H1 (cell line): ENCODE data around the gene RPLP2. TPM values are rescaled to one million over a fixed set of nuclear protein-coding genes. Genes with fewer than 3 reads are reported as not detected.

Experiments
- GTF2F1 ChIP-seq: IDR thresholded peaks from 2 replicates; pipeline ENCODE4 v1.6.1; 2012; ENCODE audit warnings: low read depth, low read length, improper control_type of control experiment, borderline replicate concordance
- KDM4A ChIP-seq: IDR thresholded peaks from one replicate; pipeline ENCODE4 v1.7.1; 2012; ENCODE audit warnings: low read depth, mild to moderate bottlenecking, moderate library complexity, low read length, inconsistent platforms; ENCODE audit not compliant: severe bottlenecking
- polyA plus RNA-seq, 7 experiments: library from polyadenylated mRNA; depleted of rRNA in 3 of 7; stranded (reverse) in 5 of 7; unstranded in 2 of 7; fragments of >200 nt in 5 of 7; fragments of 200-250 nt in 2 of 7; gene quantifications; 1 replicate in 5 of 7; 2 replicates in 1 of 7; 4 replicates in 1 of 7; pipeline versions ENCODE4 v1.2.1 to v1.2.3, GENCODE V29; 2011 to 2013; ENCODE audit warnings: missing spikeins in 2 of 7, mixed read lengths in 2 of 7
- total RNA-seq: library from RNA; stranded (reverse); fragmentation: NEBNext Ultra II Directional; extraction: Animal tissue kit (Norgen Biotek cat#: 25700); gene quantifications from 2 replicates; pipeline ENCODE4 v1.2.1, GENCODE V29; 2021

Gene RPLP2
- total and polyA plus RNA-seq, 2 of the 8 experiments (the other 6 are each of a cell fraction or from before 2014, with no cell fraction given): 1,789 to 2,106 TPM

GRCh38 chr11:843818-844692 lies 34.3 kb downstream of the RPLP2 start (continued):
- TF ChIP-seq GTF2F1: no peak
- peak; percentile 52 for TF ChIP-seq KDM4A
- TF ChIP-seq, all 59 proteins: peak for 16
